K562 (cell line): Measurements from ENCODE around the gene TLX2. TPM values are rescaled to one million over a fixed set of nuclear protein-coding genes. Genes with fewer than 3 reads are reported as not detected.

ENCODE experiments used
- CTBP1 ChIP-seq: fragments of 450-650 bp; IDR thresholded peaks from 2 replicates; pipeline ENCODE4 v1.6.1; 2016; ENCODE audit warnings: borderline replicate concordance
- EGR1 ChIP-seq: fragments of 450-650 bp; conservative IDR thresholded peaks from 2 replicates; pipeline ENCODE4 v1.6.1; 2017; ENCODE audit warnings: mild to moderate bottlenecking
- MTF1 ChIP-seq: fragments of 250-450 bp; sonication (Bioruptor Pico); IDR thresholded peaks from 2 replicates; pipeline ENCODE4 v1.9.0; 2021; ENCODE audit warnings: moderate library complexity, mild to moderate bottlenecking, inconsistent platforms, borderline replicate concordance
- PCBP2 ChIP-seq: fragments of 200-400 bp; formaldehyde crosslinking; IDR thresholded peaks from 2 replicates; pipeline ENCODE4 v1.6.1; 2018; ENCODE audit warnings: low read length, low read depth, mild to moderate bottlenecking, moderate library complexity; ENCODE audit not compliant: poor library complexity, severe bottlenecking
- SNRNP70 ChIP-seq: fragments of 200-400 bp; formaldehyde crosslinking; optimal IDR thresholded peaks from 2 replicates; pipeline ENCODE3; 2017; ENCODE audit warnings: low read depth, low read length
- TCFL5 ChIP-seq: fragments of 250-450 bp; sonication (Bioruptor Pico); conservative IDR thresholded peaks from 2 replicates; pipeline ENCODE4 v1.6.1; 2021; ENCODE audit warnings: mild to moderate bottlenecking, moderate library complexity, matching md5 sums
- ZNF232 ChIP-seq: sonication (generic); formaldehyde crosslinking; IDR thresholded peaks from 2 replicates; pipeline ENCODE4 v1.8.0; 2022; ENCODE audit warnings: mild to moderate bottlenecking, missing genetic modification reagents
- ZNF583 ChIP-seq: fragments of 250-450 bp; sonication (Bioruptor Pico); IDR thresholded peaks from 2 replicates; pipeline ENCODE4 v1.4.0; 2020
- polyA plus RNA-seq, 8 experiments: library from polyadenylated mRNA; depleted of rRNA in 4 of 8; stranded (reverse) in 5 of 8; unstranded in 3 of 8; fragments of >200 nt; fragmentation: Nextera tagmentation in 2 of 8; fragmentation: Illumina TruSeq in 1 of 8; extraction: Ambion mirVana in 2 of 8; extraction: Trizol in 1 of 8; gene quantifications; 2 replicates each; pipeline versions ENCODE4 v1.2.1 to v1.2.3, GENCODE V29; 2011 to 2014; ENCODE audit warnings: inconsistent platforms in 1 of 8, missing spikeins in 1 of 8
- total RNA-seq, 7 experiments: library from RNA; depleted of rRNA in 6 of 7; stranded (reverse); fragments of >200 nt in 6 of 7; fragmentation: Illumina TruSeq in 2 of 7; extraction: Trizol in 2 of 7; gene quantifications; 2 replicates each; pipeline versions ENCODE4 v1.2.1 to v1.2.3, GENCODE V29; 2011 to 2021; ENCODE audit warnings: low replicate concordance in 1 of 7
- TF ChIP-seq, protein P1 (sequence below): fragments of 450-650 bp; IDR thresholded peaks from 2 replicates; pipeline ENCODE4 v1.6.1; 2016; ENCODE audit warnings: missing biosample characterization, missing genetic modification characterization
- TF ChIP-seq, protein P2 (sequence below): sonication (generic); formaldehyde crosslinking; IDR thresholded peaks from 2 replicates; pipeline ENCODE4 v1.5.0; 2020; ENCODE audit warnings: missing genetic modification reagents

The TLX2 gene
- total and polyA plus RNA-seq, 9 of the 15 experiments (the other 6 are each of a cell fraction or from before 2014, with no cell fraction given), result not detected

DNA sequence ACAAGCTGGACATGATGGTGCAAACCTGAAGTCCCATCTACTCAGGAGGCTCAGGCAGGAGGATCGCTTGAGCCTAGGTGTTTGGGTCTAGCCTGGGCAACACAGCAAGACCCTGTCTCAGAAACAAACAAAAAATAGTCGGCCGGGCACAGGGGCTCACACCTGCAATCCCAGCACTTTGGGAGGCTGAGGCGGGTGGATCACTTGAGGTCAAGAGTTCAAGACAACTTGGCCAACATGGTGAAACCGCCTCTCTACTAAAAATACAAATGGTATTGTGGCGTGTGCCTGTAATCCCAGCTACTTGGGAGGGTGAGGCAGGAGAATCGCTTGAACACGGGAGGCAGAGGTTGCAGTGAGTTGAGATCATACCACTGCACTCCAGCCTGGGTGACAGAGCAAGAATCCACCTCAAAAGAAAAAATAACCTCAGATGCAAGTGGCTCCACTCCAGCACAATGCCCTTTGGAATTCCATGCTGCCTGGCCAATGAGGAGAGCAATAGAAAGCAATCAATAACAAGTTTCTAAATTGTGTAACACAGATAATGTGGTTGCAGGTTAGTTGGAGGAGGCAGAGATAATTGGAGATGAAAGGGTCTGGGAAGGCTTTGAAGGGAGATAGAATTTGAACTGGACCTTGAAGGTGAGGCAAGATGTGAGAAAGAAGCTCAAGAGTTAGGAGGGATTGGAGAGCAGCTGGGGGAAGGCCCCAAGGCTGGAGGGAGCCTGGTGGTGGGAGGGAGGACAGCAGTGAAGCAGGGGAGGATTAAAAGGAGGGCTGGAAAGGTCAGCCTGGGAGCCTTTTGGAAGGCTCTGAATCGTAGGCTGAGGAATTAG lies 25.4 kb upstream of the TLX2 start (continued):
- TF ChIP-seq CTBP1 (no peak), SNRNP70 (no peak), EGR1 (no peak), PCBP2 (no peak), TCFL5 (CRISPR knock-in tag) (no peak), ZNF583 (no peak), MTF1 (CRISPR knock-in tag) (no peak), ZNF232 (CRISPR knock-in tag) (no peak)
- TF ChIP-seq, protein P1, sequence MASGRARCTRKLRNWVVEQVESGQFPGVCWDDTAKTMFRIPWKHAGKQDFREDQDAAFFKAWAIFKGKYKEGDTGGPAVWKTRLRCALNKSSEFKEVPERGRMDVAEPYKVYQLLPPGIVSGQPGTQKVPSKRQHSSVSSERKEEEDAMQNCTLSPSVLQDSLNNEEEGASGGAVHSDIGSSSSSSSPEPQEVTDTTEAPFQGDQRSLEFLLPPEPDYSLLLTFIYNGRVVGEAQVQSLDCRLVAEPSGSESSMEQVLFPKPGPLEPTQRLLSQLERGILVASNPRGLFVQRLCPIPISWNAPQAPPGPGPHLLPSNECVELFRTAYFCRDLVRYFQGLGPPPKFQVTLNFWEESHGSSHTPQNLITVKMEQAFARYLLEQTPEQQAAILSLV (tag), result no peak
- TF ChIP-seq, protein P2, sequence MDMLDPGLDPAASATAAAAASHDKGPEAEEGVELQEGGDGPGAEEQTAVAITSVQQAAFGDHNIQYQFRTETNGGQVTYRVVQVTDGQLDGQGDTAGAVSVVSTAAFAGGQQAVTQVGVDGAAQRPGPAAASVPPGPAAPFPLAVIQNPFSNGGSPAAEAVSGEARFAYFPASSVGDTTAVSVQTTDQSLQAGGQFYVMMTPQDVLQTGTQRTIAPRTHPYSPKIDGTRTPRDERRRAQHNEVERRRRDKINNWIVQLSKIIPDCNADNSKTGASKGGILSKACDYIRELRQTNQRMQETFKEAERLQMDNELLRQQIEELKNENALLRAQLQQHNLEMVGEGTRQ (CRISPR knock-in tag), result no peak
